ENCODE measurements around the gene KIF2C. TPM values are rescaled to one million over a fixed set of nuclear protein-coding genes. Genes with fewer than 3 reads are reported as not detected.

The KIF2C gene
- 38.9 to 43.7 TPM (median 41.4 TPM) in 5 replicates for total RNA-seq (2022; extraction: Qiagen RNA extraction; ENCODE audit: low read depth)

GRCh38 chr1:44739307-44740178 is at the start of gene KIF2C:
Gene KIF2C (plus strand): TSS chr1:44739837. CDS start chr1:44739933, 96 bp downstream.

GRCh38 chr1:44730741-44731512 is 8.7 kb upstream of the KIF2C start, which contains the start of gene RNU5D-1:
Gene RNU5D-1 (minus strand): TSS chr1:44731170.

GRCh38 chr1:44775078-44775929 is 35.7 kb downstream of the KIF2C start, which contains the start of gene RPS8:
Gene RPS8 (plus strand): TSS chr1:44775540. CDS start chr1:44775597, 57 bp downstream.

GRCh38 chr1:44788120-44788860 is 48.7 kb downstream of the KIF2C start, which contains the start of gene BEST4:
Gene BEST4 (minus strand): TSS chr1:44788170. CDS start chr1:44787705, 465 bp downstream.

GRCh38 chr1:44799770-44800584 is 60.3 kb downstream of the KIF2C start, which contains the start of gene PLK3:
Gene PLK3 (plus strand): TSS chr1:44800377. CDS start chr1:44800464, 87 bp downstream.

GRCh38 chr1:44806704-44807363 is 67.2 kb downstream of the KIF2C start, which contains the start of gene DYNLT4:
Gene DYNLT4 (minus strand): TSS chr1:44807351. CDS start chr1:44806668, 683 bp downstream.

GRCh38 chr1:44808063-44808937 is 68.7 kb downstream of the KIF2C start, which contains the start of gene BTBD19:
Gene BTBD19 (plus strand): TSS chr1:44808523. CDS start chr1:44808821, 298 bp downstream.

Other genes starting within 250 kb of the KIF2C start
- gene TMEM53, start 65.4 kb upstream of the KIF2C start, total RNA-seq (2022; extraction: Qiagen RNA extraction; ENCODE audit: low read depth), result 8.5 to 10.2 TPM (median 9.1 TPM) in 5 replicates
- 0.35 to 1.1 TPM (median 0.80 TPM) in 5 replicates for gene ARMH1, start 65.1 kb upstream of the KIF2C start, total RNA-seq (2022; extraction: Qiagen RNA extraction; ENCODE audit: low read depth)
- gene RNU5D-1, start 8.7 kb upstream of the KIF2C start, total RNA-seq (2022; extraction: Qiagen RNA extraction; ENCODE audit: low read depth), result not detected in 5 replicates
- gene RPS8, start 35.7 kb downstream of the KIF2C start, total RNA-seq (2022; extraction: Qiagen RNA extraction; ENCODE audit: low read depth), result 1,523 to 1,715 TPM (median 1,655 TPM) in 5 replicates
- gene BEST4, start 48.3 kb downstream of the KIF2C start, total RNA-seq (2022; extraction: Qiagen RNA extraction; ENCODE audit: low read depth), result 0.15 to 0.66 TPM (median 0.37 TPM) in 5 replicates
- 14.9 to 20.3 TPM (median 16.0 TPM) in 5 replicates for gene PLK3, start 60.5 kb downstream of the KIF2C start, total RNA-seq (2022; extraction: Qiagen RNA extraction; ENCODE audit: low read depth)
- gene DYNLT4, start 67.5 kb downstream of the KIF2C start, total RNA-seq (2022; extraction: Qiagen RNA extraction; ENCODE audit: low read depth), result 0.35 to 1.3 TPM (median 0.75 TPM) in 5 replicates
- 2.4 to 3.9 TPM (median 3.1 TPM) in 5 replicates for gene BTBD19, start 68.7 kb downstream of the KIF2C start, total RNA-seq (2022; extraction: Qiagen RNA extraction; ENCODE audit: low read depth)
- 0.08 to 0.28 TPM (median 0.23 TPM) in 5 replicates for gene PTCH2, start 103.4 kb downstream of the KIF2C start, total RNA-seq (2022; extraction: Qiagen RNA extraction; ENCODE audit: low read depth)
- gene EIF2B3, start 246.8 kb downstream of the KIF2C start, total RNA-seq (2022; extraction: Qiagen RNA extraction; ENCODE audit: low read depth), result 16.7 to 21.4 TPM (median 18.8 TPM) in 5 replicates

Data from A549 treated with DMSO at 1 μM for 4 hours (cell line).